GM19455 (cell line): Measurements from ENCODE around the gene FA2H.
"Not testable (repeated sequence)": the region's sequence is repeated elsewhere in the genome, so short reads cannot be mapped to it uniquely, and the experiment has no call there.

Source experiments
- ATAC-seq: cut with Tn5 transposase; IDR thresholded peaks from one replicate; pipeline ENCODE4 v1.9.1; 2021; ENCODE audit not compliant: unreplicated experiment

FA2H gene

DNA sequence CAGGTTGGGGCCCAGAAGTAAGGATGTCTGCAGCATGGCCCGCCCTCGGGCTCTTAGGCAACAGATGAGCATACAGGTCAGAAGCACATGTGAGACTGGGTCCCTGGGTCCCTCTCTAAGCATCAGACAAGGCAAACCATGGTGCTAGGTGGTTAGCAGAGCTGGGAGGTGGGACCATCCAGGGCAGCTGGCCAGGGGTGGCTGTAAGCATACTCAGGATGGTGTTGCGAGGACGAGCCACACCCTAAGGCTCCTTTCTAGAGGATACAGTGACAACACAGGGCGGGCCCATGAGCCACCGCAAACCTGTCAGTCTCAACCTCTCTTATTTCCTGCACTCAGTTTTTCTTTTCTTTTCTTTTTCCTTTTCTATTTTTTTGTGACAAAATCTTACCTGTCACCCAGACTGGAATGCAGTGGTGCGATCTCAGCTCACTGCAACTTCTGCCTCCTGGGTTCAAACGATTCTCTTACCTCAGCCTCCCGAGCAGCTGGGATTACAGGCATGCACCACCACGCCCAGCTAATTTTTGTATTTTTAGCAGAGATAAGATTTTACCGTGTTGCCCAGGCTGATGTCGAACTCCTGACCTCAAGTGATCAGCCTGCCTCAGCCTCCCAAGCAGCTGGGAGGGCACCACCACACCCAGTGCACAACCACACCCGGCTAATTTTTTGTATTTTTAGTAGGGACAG, 3.6 kb downstream of the FA2H start:
- ATAC-seq = no peak

DNA sequence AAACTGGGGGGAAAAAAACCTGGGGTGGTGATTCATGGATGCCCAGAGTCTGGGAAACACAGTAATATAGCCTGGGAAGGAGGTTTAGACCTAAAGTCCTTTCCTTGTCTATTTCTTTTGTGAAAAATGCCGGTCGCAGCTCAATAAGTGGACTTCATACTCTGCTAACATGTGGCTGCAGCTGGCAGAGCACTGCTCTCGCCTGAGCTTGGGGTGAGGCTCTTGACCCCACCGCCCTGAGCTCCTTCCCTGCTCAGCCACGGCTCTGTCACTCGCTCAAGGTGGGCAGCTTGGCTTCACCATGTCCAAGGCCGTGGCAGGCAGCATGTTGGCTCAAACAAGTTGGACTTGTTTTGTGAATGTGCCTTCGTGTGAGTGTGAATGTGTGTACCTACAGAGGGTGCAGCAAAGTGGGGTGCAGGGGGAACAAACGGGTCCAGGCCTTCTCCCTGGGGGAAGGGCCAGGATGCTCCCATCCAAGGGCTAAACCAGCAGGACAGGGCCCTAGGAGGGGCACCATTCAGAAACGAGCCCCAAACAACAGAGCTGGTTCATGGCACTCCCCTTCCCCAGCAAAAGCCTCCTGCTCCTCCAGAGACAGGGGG, 4.9 kb downstream of the FA2H start:
- ATAC-seq = no peak

- no peak for ATAC-seq
These were observed 6.4 kb downstream of the FA2H start for GRCh38 chr16:74768239-74768638.

DNA sequence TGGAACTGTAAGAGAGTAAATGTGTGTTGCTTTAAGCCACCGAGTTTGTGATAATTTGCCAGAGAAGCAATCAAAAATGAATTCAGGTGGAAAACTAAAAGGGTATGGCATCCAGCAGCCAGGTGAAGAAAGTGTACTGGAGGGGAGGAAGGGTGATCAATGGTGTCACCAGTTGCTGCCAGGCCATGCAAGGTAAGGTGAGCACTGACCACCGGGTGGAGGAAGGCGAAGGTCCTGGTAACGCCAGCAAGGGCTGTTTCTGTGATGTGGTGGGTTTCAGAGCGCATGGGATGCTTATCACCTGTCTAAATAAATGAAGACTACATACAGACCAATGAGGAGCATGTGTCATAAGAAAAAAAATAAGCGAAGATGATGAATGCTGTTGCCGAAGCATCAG, 6.9 kb downstream of the FA2H start:
- no peak for ATAC-seq

GRCh38 chr16:74766729-74767128, 7.9 kb downstream of the FA2H start:
- ATAC-seq = no peak

- ATAC-seq = not testable (repeated sequence)
These were observed 10.4 kb downstream of the FA2H start for GRCh38 chr16:74764184-74764583.

- no peak for ATAC-seq
These were observed 13.0 kb downstream of the FA2H start for GRCh38 chr16:74761665-74762064.

DNA sequence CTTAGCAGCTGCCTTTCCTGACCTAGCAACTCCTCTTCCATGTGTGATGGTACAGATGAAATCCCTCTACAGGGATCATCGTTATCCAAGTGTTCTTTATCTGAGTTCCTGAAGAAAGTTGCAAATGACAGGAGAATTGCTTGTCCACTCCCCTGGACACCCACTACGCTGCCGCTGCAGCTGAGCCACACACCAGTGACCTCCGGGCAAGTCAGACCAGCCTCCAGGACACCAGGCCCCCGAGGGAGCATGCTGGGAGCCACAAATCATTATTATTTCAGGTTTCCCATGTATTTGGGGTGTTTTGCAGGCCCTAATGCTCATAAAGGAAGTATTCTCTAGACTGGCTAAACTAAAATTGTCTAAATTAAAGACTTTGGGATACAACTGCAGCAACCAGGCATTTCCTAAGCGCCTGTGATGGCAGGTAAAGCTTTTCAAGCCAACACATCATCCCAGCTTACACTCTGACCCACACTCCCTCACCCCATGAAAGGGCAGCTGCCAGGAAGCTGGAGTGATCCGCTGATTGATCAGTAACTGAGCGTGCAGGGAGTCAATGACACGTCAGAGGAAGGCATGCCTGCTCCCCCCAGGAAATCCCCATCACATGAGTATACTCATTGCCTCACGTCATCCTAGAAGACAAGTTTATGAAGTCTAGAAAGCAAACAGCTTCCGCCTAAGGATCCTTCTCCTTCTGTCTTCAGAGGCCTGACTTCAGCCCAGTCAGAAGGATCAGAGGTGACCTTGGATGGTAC, 14.4 kb downstream of the FA2H start:
- no peak for ATAC-seq

DNA sequence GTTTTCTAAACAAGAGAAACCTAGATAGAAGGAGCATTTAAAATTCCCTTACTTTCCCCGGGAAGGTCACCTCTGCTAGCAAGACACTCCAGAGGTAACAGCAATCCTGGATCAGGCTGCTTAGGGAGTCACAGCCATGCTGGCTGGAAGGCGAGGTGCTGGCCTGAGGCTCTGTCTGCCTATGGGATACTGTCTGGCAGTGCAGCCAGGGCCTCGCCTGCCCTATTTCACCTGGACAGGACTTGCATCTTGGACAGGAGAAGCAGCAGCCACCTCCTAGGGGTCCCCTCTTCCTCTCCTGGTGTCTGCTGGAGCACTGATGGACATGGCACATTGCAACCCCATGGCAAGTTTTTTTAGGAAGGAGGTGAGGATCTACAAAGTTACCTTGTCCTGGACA, 15.1 kb downstream of the FA2H start:
- no peak for ATAC-seq

GRCh38 chr16:74758801-74759200, 15.8 kb downstream of the FA2H start:
- ATAC-seq = no peak

DNA sequence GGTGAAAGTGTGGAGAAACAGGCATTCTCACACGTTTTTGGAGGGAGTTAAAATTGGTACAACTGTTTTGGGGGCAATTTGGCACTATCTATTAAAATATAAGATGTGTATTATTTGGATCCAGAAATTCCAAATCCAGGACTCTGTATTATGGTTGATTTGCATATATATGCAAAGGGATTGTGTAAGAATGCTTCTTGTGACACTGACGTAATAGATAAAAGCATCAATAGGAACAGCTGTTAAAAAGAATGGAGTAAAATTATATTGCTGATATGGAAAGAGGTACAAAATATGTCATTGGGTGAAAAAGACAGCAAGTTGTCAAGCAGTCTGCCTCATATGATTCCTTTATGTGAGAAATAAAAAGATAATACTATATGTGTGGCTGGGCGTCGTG, 17.3 kb downstream of the FA2H start:
- ATAC-seq = no peak

- ATAC-seq = no peak
These were observed 18.4 kb downstream of the FA2H start for GRCh38 chr16:74756203-74756602.

- no peak for ATAC-seq
These were observed 21.4 kb downstream of the FA2H start for GRCh38 chr16:74753180-74753579.

DNA sequence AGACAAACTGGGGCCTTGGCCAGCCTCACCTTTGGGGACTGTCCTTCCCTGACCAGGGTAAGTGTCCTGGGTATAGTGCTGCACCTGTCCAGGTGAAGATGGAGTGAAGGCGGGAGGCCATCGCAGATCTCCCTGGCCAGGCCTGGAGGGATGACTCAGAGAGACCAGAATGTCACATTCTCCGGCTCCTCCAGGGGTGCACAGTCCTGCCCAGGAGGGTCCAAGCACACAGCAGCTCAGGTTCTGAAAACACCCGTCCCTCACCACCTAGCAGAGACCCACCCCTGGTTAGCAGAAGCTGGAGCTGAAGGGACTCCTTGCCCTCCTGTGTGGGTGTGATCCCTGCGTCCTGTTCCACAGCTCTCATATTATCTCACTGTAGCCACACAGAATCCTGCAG, 21.9 kb downstream of the FA2H start:
- no peak for ATAC-seq

DNA sequence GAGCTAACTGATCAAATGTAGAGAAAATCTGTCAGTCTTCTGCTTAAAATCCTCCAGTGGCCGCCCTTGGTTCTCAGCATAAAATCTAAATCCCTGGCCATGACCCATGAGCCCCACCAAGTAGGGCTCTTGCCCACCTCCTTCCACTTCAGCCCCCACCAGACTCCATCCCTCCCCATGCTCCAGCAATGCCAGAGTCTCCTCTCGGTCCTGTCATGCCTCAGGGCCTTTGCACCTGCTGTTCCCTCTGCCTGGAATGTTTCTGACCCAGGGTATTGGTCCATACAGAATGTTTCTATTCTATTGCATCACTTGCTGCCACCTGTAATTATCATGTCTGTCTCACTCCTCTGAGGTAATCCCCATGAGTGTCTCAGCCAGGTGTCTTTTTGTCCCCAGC, 22.4 kb downstream of the FA2H start:
- ATAC-seq = no peak

DNA sequence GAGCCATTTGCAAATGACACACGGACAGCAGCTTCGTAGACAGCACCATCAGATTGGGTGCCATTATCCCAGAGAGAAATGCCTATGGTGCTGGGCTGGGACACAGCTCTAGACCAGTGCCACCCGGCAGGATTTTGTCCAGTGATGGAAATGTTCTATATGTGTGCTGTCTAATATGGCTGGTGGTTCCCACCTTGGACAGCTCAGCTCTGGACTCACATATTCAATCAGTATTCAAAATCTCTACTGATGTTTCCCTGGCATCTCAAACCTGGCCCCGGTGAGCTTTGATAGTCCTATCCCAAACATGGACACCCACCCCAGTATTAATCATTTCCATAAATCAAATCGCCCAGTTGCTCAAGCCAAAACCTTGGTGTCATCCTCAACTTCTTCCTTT, 23.0 kb downstream of the FA2H start:
- no peak for ATAC-seq

GRCh38 chr16:74749291-74750055, 25.1 kb downstream of the FA2H start:
- no peak for ATAC-seq

GRCh38 chr16:74748616-74749026, 26.0 kb downstream of the FA2H start:
- no peak for ATAC-seq

GRCh38 chr16:74747716-74748615, 26.7 kb downstream of the FA2H start:
- no peak for ATAC-seq

DNA sequence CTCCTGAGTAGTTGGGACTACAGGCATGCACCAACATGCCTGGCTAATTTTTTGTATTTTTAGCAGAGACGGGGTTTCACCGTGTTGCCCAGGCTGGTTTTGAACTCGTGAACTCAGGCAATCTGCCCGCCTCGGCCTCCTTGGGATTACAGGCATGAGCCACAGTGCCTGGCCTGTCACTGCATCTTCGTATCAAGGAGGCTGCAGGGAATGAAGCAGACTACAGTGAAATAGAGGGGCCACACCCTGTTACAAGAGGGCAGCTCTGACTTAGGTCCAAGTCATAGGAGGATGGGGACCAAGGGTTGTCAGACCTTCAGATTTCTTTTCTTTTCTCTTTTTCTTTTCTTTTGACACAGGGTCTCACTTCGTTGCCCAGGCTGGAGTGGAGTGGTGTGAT, 28.7 kb downstream of the FA2H start:
- no peak for ATAC-seq
